Activated T-helper 1 cell treated with anti-CD3 and anti-CD28 coated beads, Interleukin-12 subunit alpha, Interleukin-12 subunit beta, Interleukin-2, Interleukin-4 antibody, amounts not matched to agents 30 ng/mL and 10 ng/mL and 1 ng/mL, durations not matched to agents 14 hours and 24 hours and 36 hours (primary cell): ENCODE data around the gene TRMT112. TPM values are rescaled to one million over a fixed set of nuclear protein-coding genes. Genes with fewer than 3 reads are reported as not detected.

Experiments
- DNase-seq: peaks from one replicate; pipeline ENCODE4 v3.0.0; 2021; ENCODE audit warnings: low spot score
- H3K27ac Mint-ChIP-seq: one replicate; pipeline ENCODE4 v1.8.0; 2021; ENCODE audit warnings: mild to moderate bottlenecking, mixed read lengths
- H3K27me3 Mint-ChIP-seq: one replicate; pipeline ENCODE4 v1.8.0; 2022; ENCODE audit warnings: mild to moderate bottlenecking, moderate library complexity, mixed read lengths; ENCODE audit not compliant: insufficient read depth
- H3K36me3 Mint-ChIP-seq: one replicate; pipeline ENCODE4 v1.8.0; 2021; ENCODE audit warnings: low read depth, mixed read lengths
- H3K4me1 Mint-ChIP-seq: one replicate; pipeline ENCODE4 v1.8.0; 2021; ENCODE audit warnings: low read depth, mixed read lengths
- H3K4me3 Mint-ChIP-seq: one replicate; pipeline ENCODE4 v1.8.0; 2021; ENCODE audit warnings: mild to moderate bottlenecking, moderate library complexity, mixed read lengths
- H3K9me3 Mint-ChIP-seq: one replicate; pipeline ENCODE4 v1.8.0; 2021; ENCODE audit warnings: mixed read lengths
- intact Hi-C: fragments of 100-400 bp; cut with micrococcal nuclease; formaldehyde crosslinking; loops from one replicate; pipeline ENCODE4 v1.15.1; 2024
- total RNA-seq: library from RNA; stranded (reverse); gene quantifications from 2 replicates; pipeline ENCODE4 v1.2.3, GENCODE V29; 2022

Gene TRMT112
- total RNA-seq, 1 donor from 2014 or later = 307 TPM

DNA sequence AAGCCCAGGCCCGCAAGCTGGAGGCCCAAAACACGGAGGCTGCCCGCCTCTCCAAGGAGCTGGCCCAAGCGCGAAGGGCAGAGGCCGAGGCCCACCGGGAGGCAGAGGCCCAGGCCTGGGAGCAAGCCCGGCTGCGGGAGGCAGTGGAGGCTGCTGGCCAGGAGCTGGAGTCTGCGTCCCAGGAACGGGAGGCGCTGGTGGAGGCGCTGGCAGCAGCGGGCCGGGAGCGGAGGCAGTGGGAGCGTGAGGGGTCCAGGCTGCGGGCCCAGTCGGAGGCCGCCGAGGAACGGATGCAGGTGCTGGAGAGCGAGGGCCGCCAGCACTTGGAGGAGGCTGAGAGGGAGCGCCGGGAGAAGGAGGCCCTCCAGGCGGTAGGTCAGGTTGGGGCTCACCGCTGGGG lies 27.4 kb upstream of the TRMT112 start:
- intact Hi-C loops = no loop called here
- H3K36me3 Mint-ChIP-seq = peaks cover 15% of the 10 kb centered on the region
- H3K27ac Mint-ChIP-seq = no peak overlapping the region

DNA sequence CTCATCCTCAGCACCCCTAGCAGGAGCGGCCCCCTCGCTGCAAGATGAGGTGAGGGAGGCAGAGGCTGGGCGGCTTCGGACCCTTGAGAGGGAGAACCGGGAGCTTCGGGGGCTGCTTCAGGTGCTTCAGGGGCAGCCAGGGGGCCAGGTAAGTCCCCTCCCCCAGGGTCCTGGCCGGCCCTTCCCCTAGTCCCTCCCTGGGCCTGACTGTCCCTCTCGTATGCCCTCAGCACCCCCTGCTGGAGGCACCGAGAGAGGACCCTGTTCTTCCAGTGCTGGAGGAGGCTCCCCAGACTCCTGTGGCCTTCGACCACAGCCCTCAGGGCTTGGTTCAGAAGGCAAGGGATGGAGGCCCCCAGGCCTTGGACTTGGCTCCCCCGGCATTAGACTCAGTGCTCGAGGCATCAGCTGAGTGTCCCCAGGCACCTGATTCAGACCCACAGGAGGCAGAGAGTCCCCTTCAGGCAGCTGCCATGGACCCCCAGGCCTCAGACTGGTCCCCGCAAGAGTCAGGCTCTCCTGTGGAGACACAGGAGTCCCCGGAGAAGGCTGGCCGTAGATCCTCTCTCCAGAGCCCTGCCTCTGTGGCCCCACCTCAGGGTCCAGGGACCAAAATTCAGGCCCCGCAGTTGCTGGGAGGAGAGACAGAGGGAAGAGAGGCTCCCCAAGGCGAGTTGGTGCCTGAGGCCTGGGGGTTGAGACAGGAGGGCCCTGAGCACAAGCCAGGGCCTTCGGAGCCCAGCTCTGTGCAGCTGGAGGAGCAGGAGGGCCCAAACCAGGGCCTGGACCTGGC lies 26.6 kb upstream of the TRMT112 start:
- DNase-seq = no peak

More for the DNA sequence above, 27.4 kb upstream of the TRMT112 start:
- Mint-ChIP-seq H3K4me3 (no peak overlapping the region), H3K4me1 (peaks cover 11% of the 10 kb centered on the region), H3K27me3 (no peaks in the 10 kb centered on the region), H3K9me3 (no peaks in the 10 kb centered on the region)
- DNase-seq = no peak

DNA sequence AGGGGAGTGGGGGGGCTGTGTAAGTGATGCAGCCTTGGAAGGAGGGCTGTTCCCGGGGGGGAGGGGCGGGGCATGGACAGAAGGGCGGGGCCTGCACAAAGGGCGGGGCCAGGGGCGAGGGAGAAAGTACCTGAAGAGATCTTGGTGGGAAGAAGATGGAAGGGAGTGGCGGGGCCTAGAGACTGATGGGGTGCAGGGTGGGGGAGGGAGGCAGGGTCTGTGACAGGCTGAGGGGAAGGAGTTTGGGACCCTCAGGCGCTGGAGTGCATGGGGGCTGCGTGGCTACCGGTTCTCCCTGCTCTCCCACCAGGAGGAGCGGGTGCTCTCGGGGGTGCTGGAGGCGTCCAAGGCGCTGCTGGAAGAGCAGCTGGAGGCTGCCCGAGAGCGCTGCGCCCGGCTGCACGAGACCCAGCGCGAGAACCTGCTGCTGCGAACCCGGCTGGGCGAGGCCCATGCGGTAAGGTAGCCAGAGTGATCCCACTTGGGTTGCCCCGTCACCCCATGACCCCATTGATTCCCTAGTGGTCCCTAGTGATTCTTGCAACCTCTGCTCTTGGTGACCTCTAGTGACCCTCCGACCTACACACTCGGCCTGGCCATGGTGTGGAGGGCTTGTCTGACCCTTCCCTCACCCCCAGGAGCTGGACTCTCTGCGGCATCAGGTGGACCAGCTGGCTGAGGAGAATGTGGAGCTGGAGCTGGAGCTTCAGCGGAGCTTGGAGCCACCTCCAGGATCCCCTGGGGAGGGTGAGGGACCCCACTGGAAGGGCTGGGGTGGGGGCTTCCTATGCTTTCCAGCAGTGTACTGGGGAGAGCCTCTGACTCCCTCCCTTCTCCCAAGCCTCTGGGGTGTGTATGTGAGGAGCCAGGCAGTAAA lies 25.7 kb upstream of the TRMT112 start:
- H3K9me3 Mint-ChIP-seq = no peaks in the 10 kb centered on the region
- H3K27ac Mint-ChIP-seq = no peak overlapping the region
- H3K4me1 Mint-ChIP-seq = peaks cover 23% of the 10 kb centered on the region
- peak overlapping the region; percentile 39 for H3K4me3 Mint-ChIP-seq
- intact Hi-C loops = loop anchor here (1.0 kb wide), 1 partner anchor 16 kb away; the partner anchor contains the start of gene RPS6KA4
- no peaks in the 10 kb centered on the region for H3K27me3 Mint-ChIP-seq
- DNase-seq = no peak
- H3K36me3 Mint-ChIP-seq = peaks cover 15% of the 10 kb centered on the region

More for the DNA sequence above, 26.6 kb upstream of the TRMT112 start:
- Mint-ChIP-seq H3K9me3 (no peaks in the 10 kb centered on the region), H3K27ac (no peak overlapping the region), H3K27me3 (no peaks in the 10 kb centered on the region), H3K36me3 (peaks cover 15% of the 10 kb centered on the region), H3K4me1 (peaks cover 19% of the 10 kb centered on the region), H3K4me3 (no peak overlapping the region)
- intact Hi-C loops = no loop called here

DNA sequence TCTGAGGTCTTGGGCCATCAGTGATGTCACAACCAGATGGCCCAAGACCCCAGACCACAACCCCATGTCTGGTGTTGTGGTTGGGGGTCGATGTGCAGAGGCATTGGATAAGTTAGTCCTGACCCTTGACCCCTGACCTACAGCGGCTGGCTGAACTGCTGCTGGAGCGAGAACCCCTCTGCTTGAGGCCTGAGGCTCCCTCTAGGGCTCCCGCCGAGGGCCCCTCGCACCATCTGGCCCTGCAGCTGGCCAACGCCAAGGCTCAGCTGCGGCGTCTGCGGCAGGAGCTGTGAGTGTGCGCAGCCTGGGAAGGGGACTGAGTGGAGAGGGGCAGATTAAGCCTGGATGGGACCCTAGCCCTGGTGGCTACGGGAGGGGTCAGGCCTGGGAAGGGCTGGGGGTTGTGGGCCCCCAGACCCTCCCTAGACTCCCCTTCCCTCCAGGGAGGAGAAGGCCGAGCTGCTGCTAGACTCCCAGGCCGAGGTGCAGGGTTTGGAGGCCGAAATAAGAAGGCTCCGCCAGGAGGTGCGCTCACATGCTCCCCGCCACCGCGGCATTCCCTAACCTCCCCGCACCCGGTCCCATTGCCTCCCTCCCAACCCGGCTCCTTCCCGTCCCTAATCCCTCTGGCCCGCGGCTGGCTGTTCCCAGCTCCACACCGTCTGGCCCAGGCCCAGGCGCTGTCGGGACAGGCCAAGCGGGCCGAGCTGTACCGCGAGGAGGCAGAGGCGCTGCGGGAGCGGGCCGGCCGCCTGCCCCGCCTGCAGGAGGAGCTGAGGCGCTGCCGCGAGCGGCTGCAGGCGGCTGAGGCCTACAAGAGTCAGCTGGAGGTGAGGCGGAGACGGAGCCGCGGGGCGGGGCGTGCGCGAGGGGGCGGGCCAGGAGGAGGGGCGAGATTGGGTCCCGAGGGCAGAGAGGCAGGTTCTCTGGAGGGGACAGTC lies 24.8 kb upstream of the TRMT112 start:
- Mint-ChIP-seq H3K27ac (no peak overlapping the region), H3K9me3 (no peaks in the 10 kb centered on the region), H3K4me1 (peaks cover 32% of the 10 kb centered on the region), H3K4me3 (peak overlapping the region; percentile 39), H3K27me3 (no peaks in the 10 kb centered on the region), H3K36me3 (peaks cover 14% of the 10 kb centered on the region)
- peak; percentile 91 for DNase-seq
- intact Hi-C loops = loop anchor here (1.0 to 2.0 kb wide), 2 partner anchors 17 to 57 kb away; partner anchors contain the start of genes BAD, GPR137 and RPS6KA4

DNA sequence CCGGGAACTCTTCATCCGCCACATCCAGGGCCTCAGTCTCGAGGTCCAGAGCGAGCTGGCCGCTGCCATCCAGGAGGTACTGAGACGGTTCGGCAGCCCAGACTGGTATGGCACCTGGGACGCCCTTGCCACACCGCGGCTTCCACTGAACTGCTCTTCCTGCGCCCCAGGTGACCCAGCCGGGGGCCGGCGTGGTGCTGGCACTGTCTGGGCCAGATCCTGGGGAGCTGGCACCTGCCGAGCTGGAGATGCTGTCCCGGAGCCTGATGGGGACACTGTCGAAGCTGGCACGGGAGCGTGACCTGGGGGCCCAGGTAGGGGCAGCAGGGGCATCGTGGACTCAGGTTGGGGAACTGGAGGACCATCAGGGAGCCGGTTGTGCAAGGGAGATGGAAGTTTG lies 24.1 kb upstream of the TRMT112 start:
- H3K4me1 Mint-ChIP-seq = peaks cover 32% of the 10 kb centered on the region
- no peaks in the 10 kb centered on the region for H3K9me3 Mint-ChIP-seq
- intact Hi-C loops = loop anchor here (2.0 kb wide), 1 partner anchor 57 kb away; the partner anchor contains the start of genes BAD and GPR137
- peak overlapping the region; percentile 52 for H3K27ac Mint-ChIP-seq
- H3K36me3 Mint-ChIP-seq = peaks cover 12% of the 10 kb centered on the region
- no peak for DNase-seq
- no peaks in the 10 kb centered on the region for H3K27me3 Mint-ChIP-seq
- H3K4me3 Mint-ChIP-seq = peak overlapping the region; percentile 91

DNA sequence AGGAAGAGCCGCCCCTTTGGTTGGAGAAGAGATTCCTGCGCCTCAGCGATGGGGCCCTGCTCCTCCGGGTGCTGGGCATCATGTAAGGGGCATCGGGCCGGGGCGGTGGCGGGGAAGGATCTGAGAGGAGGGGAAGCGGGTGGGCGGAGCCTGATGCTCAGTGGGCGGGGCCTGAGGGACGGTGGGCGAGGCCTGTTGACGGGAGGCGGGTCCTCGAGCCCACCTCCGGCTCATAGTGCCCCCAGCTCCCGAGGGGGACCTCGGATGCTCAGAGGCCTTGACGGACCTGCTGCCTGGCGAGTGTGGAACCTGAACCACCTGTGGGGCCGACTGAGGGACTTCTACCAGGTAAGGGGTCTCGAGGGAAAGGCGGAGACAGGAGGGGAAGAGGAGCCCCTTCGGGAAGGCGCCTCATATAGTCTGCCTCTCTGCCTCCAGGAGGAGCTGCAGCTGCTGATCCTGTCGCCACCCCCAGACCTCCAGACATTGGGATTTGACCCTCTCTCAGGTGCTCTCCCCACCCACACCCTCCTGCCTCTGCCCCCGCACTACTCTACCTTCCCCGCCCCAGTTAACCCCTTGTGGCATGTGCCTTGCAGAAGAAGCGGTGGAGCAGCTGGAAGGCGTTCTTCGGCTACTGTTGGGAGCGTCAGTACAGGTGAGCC lies 23.4 kb upstream of the TRMT112 start:
- Mint-ChIP-seq H3K36me3 (peaks cover 10% of the 10 kb centered on the region), H3K27me3 (no peaks in the 10 kb centered on the region), H3K27ac (peak overlapping the region; percentile 94), H3K4me1 (peaks cover 32% of the 10 kb centered on the region), H3K9me3 (no peaks in the 10 kb centered on the region), H3K4me3 (peak overlapping the region; percentile 91)
- peak; percentile 72 for DNase-seq
- intact Hi-C loops = loop anchor here (1.0 to 2.0 kb wide), 5 partner anchors 10 to 100 kb away; partner anchors contain the start of genes BAD, ESRRA, FKBP2 and GPR137

DNA sequence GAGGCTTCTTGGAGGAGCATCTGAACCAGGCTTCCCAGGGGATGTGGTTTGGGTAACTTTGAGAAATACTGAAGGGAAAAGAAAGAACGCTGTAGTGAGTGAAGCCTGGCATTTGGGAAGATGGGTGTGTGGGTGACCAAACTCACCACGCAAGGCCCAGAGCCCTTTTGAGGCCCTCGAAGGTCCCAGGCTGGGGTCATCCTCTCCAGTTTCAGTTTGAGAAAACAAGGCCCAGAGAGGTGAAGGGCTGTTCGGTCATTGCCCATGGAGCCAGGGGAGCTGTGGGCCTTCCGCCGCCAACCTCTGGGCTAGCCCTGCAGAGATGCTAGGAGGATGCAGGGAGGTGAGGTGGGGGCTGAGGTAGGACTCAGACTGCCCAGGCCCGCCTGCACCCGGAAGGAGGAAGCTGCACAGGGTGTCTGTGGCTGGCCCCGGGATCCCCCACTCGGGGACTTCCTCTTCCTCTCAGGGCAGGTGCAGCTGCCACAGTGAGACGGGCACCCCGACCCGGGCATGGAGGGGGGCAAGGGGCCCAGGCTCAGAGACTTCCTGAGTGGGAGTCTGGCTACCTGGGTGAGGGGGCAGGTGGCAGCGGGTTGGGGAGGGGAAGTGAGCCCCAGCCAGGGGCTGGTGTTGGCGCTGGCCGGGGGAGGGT lies 22.5 kb upstream of the TRMT112 start, which contains the start of gene CCDC88B:
TSS of gene CCDC88B (plus strand) at position 451 of the 655 bp plus-strand sequence. CDS start at position 514, 63 bp downstream.
- Mint-ChIP-seq H3K4me1 (peaks cover 39% of the 10 kb centered on the region), H3K27ac (peak within 1 kb of the TSS; percentile 94), H3K27me3 (no peaks in the 10 kb centered on the region), H3K4me3 (peak within 1 kb of the TSS; percentile 91), H3K36me3 (peaks cover 8% of the 10 kb centered on the region), H3K9me3 (no peaks in the 10 kb centered on the region)
- intact Hi-C loops = loop anchor here (1.0 to 2.0 kb wide), 5 partner anchors 9 to 99 kb away; partner anchors contain the start of genes BAD, ESRRA, FKBP2 and GPR137
- peak; percentile 82 for DNase-seq

DNA sequence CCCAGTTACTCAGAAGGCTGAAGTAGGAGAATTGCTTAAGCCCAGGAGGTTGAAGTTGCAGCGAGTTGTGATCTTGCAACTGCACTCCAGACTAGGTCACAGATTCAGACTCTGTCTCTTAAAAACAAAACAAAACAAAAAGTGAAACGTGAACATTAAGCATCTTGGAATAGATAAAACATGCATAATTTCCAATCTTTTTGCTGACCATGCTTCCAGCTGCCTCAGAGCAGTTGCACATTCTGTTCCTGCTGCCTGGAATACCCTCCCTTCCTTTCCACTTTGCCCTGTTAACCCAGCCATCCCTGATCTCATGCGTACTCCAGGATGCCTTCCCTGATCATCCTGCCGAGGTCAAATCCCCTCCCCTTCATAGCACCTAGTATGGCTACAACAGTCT lies 21.9 kb upstream of the TRMT112 start:
- no peaks in the 10 kb centered on the region for H3K27me3 Mint-ChIP-seq

DNA sequence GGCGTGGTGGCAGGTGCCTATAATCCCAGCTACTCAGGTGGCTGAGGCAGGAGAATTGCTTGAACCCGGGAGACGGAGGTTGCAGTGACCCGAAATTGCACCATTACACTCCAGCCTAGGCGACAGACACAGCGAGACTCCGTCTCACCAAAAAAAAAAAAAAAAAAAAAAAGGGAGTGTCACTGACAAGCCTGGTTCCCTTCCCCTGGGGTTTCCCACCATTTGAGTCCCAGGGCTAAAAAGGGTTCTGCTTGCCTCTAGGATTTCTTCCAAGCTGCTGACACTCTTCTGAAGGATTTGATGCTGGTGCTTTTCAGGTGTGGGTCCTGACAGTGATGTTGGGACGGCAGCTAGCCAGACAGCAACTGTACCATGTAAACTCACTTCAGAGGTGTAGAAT lies 21.4 kb upstream of the TRMT112 start:
- Mint-ChIP-seq H3K27ac (peak overlapping the region; percentile 94), H3K4me3 (peak overlapping the region; percentile 91), H3K4me1 (peaks cover 41% of the 10 kb centered on the region), H3K9me3 (no peaks in the 10 kb centered on the region), H3K27me3 (no peaks in the 10 kb centered on the region), H3K36me3 (peaks cover 9% of the 10 kb centered on the region)
- DNase-seq = no peak
- intact Hi-C loops = no loop called here

More for the DNA sequence above, 21.9 kb upstream of the TRMT112 start:
- no peaks in the 10 kb centered on the region for H3K9me3 Mint-ChIP-seq
- intact Hi-C loops = no loop called here
- peak overlapping the region; percentile 94 for H3K27ac Mint-ChIP-seq
- no peak for DNase-seq
- H3K4me1 Mint-ChIP-seq = peaks cover 41% of the 10 kb centered on the region
- H3K4me3 Mint-ChIP-seq = peak overlapping the region; percentile 91
- H3K36me3 Mint-ChIP-seq = peaks cover 8% of the 10 kb centered on the region

DNA sequence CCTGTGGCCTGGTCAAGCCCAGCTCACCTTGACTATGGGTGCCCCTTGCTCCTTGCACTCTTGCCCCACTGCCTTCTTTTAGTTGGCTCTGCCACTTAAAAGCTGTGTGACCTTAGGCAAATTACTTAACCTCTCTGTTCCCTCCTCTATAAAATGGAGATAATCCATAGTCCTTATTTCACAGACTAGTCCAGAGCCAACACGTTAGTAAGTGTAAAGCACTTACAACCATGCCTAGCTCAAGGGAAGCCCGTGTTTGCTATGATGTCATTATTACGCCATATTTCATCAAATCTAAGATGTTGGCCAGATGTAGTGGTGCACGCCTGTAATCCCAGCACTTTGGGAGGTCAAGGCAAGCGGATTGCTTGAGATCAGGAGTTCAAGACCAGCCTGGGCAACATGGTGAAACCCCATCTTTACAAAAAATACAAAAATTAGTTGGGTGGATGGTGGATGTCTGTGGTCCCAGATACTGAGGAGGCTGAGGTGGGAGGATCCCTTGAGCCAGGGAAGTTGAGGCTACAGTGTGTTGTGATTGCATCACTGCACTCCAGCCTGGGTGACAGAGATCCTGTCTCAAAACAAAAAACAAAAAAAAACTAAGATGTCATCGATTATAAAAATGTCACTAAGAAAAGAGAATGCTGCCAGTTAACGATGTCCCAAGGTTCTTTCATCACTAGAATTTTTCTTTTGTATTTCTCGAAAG lies 20.3 kb upstream of the TRMT112 start:
- no peak for DNase-seq
- intact Hi-C loops = no loop called here
- H3K4me3 Mint-ChIP-seq = peak overlapping the region; percentile 26
- H3K4me1 Mint-ChIP-seq = peaks cover 41% of the 10 kb centered on the region
- peaks cover 10% of the 10 kb centered on the region for H3K36me3 Mint-ChIP-seq
- no peak overlapping the region for H3K27ac Mint-ChIP-seq
- no peaks in the 10 kb centered on the region for H3K9me3 Mint-ChIP-seq
- H3K27me3 Mint-ChIP-seq = no peaks in the 10 kb centered on the region
